NCI-H748 treated with DMSO at 0.1 percent for 48 hours (cell line): Measurements from ENCODE around the gene MUC5AC.
"Not testable (repeated sequence)": the region's sequence is repeated elsewhere in the genome, so short reads cannot be mapped to it uniquely, and the experiment has no call there.

Experiments used
- DNase-seq: peaks from one replicate; lab custom pipeline; 2025; lab: John Stamatoyannopoulos, UW

The MUC5AC gene

DNA sequence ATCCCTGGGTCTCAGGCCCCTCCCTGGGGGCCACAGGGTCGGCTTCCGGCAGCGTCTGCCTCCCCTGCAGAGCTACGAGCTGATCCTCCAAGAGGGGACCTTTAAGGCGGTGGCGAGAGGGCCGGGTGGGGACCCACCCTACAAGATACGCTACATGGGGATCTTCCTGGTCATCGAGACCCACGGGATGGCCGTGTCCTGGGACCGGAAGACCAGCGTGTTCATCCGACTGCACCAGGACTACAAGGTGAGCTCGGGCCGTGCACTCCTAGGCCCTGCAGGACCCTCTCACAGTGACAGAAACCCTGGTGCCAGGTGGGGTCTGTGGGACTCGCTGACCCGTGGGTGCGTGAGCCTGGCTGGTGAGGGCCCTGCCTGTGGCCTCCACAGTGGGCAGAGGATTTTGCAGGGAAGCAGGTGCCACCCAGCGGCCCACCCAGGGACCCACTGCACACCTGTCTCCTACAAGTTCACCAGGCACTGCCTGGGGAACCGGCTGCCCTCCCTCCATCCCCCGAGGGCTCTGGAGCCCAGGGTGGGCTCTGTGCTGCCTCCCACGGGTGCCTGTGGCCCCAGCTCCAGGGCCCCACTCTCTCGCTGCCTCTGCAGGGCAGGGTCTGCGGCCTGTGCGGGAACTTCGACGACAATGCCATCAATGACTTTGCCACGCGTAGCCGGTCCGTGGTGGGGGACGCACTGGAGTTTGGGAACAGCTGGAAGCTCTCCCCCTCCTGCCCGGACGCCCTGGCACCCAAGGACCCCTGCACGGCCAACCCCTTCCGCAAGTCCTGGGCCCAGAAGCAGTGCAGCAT lies 78.8 kb downstream of the MUC5AC start:
- DNase-seq = no peak

- DNase-seq = no peak
These were observed 79.4 kb downstream of the MUC5AC start for GRCh38 chr11:1237128-1237580.

- DNase-seq = no peak
These were observed 80.1 kb downstream of the MUC5AC start for GRCh38 chr11:1237851-1238250.

- DNase-seq = no peak
These were observed 81.2 kb downstream of the MUC5AC start for GRCh38 chr11:1238767-1239595.

DNA sequence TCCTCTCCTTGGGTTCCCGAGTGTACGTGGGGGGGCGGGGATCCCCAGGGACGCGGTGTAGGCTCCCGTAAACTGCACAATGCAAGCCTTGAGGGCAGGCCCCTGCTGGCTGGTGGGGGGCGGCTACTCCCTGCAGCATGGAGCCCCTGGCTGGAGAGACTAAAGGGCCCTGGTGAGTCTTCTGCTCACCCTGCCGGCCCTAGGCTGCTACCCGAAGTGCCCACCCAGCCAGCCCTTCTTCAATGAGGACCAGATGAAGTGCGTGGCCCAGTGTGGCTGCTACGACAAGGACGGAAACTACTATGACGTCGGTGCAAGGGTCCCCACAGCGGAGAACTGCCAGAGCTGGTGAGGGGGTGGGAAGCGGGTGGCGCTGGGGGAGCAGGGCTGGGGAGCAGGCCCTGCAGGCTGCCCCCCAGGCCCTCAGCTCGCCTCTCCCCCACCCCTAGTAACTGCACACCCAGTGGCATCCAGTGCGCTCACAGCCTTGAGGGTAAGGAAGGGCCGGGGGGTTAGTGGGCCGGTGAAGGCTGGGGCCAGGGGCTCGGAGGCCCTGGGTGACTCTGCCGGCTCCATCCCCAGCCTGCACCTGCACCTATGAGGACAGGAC lies 81.9 kb downstream of the MUC5AC start:
- no peak for DNase-seq

DNA sequence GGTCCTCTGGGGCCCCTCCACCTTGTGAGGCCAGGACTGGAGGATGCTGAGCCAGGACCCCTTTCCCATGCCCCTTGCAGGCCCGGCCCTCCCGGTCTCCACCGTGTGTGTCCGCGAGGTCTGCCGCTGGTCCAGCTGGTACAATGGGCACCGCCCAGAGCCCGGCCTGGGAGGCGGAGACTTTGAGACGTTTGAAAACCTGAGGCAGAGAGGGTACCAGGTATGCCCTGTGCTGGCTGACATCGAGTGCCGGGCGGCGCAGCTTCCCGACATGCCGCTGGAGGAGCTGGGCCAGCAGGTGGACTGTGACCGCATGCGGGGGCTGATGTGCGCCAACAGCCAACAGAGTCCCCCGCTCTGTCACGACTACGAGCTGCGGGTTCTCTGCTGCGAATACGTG lies 83.0 kb downstream of the MUC5AC start:
- DNase-seq = no peak

GRCh38 chr11:1241706-1242105 lies 84.0 kb downstream of the MUC5AC start:
- no peak for DNase-seq

- no peak for DNase-seq
These were observed 84.5 kb downstream of the MUC5AC start for GRCh38 chr11:1242289-1242688.

DNA sequence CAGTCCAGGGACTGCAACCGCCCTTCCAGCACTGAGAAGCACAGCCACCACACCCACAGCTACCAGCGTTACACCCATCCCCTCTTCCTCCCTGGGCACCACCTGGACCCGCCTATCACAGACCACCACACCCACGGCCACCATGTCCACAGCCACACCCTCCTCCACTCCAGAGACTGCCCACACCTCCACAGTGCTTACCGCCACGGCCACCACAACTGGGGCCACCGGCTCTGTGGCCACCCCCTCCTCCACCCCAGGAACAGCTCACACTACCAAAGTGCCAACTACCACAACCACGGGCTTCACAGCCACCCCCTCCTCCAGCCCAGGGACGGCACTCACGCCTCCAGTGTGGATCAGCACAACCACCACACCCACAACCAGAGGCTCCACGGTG lies 85.0 kb downstream of the MUC5AC start:
- DNase-seq = not testable (repeated sequence)

GRCh38 chr11:1243521-1243920 lies 85.8 kb downstream of the MUC5AC start:
- DNase-seq = not testable (repeated sequence)

DNA sequence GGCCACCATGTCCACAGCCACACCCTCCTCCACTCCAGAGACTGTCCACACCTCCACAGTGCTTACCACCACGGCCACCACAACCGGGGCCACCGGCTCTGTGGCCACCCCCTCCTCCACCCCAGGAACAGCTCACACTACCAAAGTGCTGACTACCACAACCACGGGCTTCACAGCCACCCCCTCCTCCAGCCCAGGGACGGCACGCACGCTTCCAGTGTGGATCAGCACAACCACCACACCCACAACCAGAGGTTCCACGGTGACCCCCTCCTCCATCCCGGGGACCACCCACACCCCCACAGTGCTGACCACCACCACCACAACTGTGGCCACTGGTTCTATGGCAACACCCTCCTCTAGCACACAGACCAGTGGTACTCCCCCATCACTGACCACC lies 86.8 kb downstream of the MUC5AC start:
- DNase-seq = not testable (repeated sequence)

- DNase-seq = not testable (repeated sequence)
These were observed 88.0 kb downstream of the MUC5AC start for GRCh38 chr11:1245717-1246116.

DNA sequence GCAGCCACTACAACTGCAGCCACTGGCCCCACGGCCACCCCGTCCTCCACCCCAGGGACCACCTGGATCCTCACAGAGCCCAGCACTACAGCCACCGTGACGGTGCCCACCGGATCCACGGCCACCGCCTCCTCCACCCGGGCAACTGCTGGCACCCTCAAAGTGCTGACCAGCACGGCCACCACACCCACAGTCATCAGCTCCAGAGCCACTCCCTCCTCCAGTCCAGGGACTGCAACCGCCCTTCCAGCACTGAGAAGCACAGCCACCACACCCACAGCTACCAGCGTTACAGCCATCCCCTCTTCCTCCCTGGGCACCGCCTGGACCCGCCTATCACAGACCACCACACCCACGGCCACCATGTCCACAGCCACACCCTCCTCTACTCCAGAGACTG lies 88.5 kb downstream of the MUC5AC start:
- not testable (repeated sequence) for DNase-seq

GRCh38 chr11:1247026-1247425 lies 89.3 kb downstream of the MUC5AC start:
- not testable (repeated sequence) for DNase-seq

- DNase-seq = not testable (repeated sequence)
These were observed 91.2 kb downstream of the MUC5AC start for GRCh38 chr11:1248951-1249350.

DNA sequence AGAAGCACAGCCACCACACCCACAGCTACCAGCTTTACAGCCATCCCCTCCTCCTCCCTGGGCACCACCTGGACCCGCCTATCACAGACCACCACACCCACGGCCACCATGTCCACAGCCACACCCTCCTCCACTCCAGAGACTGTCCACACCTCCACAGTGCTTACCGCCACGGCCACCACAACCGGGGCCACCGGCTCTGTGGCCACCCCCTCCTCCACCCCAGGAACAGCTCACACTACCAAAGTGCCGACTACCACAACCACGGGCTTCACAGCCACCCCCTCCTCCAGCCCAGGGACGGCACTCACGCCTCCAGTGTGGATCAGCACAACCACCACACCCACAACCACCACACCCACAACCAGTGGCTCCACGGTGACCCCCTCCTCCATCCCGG lies 92.7 kb downstream of the MUC5AC start:
- not testable (repeated sequence) for DNase-seq
